Activated CD4-positive, CD25-positive, alpha-beta regulatory T cell treated with anti-CD3 and anti-CD28 coated beads, Interleukin-2, amount 50 U/mL, for 16 hours (primary cell): ENCODE data around the gene MRPS12.
A peak's percentile ranks its signal among the peaks of the same experiment; 100 is the strongest.
"Not testable (repeated sequence)": the region's sequence is repeated elsewhere in the genome, so short reads cannot be mapped to it uniquely, and the experiment has no call there.

Source experiments
- DNase-seq: peaks from one replicate; pipeline ENCODE4 v3.0.0-alpha.2; 2020; ENCODE audit warnings: low read depth, low spot score

Gene MRPS12

GRCh38 chr19:38939957-38940356, 9.2 kb downstream of the MRPS12 start:
- DNase-seq: no peak

- not testable (repeated sequence) for DNase-seq
These were observed 10.7 kb downstream of the MRPS12 start for GRCh38 chr19:38941466-38941865.

- DNase-seq: no peak
These were observed 11.2 kb downstream of the MRPS12 start for GRCh38 chr19:38941979-38942378.

- DNase-seq: no peak
These were observed 11.9 kb downstream of the MRPS12 start for GRCh38 chr19:38942471-38943181.

- no peak for DNase-seq
These were observed 14.3 kb downstream of the MRPS12 start for GRCh38 chr19:38944981-38945506.

GRCh38 chr19:38945562-38946228, 15.0 kb downstream of the MRPS12 start:
- no peak for DNase-seq

- no peak for DNase-seq
These were observed 15.7 kb downstream of the MRPS12 start for GRCh38 chr19:38946229-38947010.

GRCh38 chr19:38949580-38950367, 19.0 kb downstream of the MRPS12 start:
- DNase-seq: peak; percentile 49

- DNase-seq: no peak
These were observed 20.4 kb downstream of the MRPS12 start for GRCh38 chr19:38951187-38951586.

- no peak for DNase-seq
These were observed 21.8 kb downstream of the MRPS12 start for GRCh38 chr19:38952395-38953165.

GRCh38 chr19:38953677-38954076, 22.9 kb downstream of the MRPS12 start:
- no peak for DNase-seq

- DNase-seq: no peak
These were observed 25.5 kb downstream of the MRPS12 start for GRCh38 chr19:38956264-38956663.

- no peak for DNase-seq
These were observed 27.6 kb downstream of the MRPS12 start for GRCh38 chr19:38958301-38958700.

GRCh38 chr19:38959618-38960017, 28.9 kb downstream of the MRPS12 start:
- no peak for DNase-seq

GRCh38 chr19:38964738-38965137, 34.0 kb downstream of the MRPS12 start:
- no peak for DNase-seq

GRCh38 chr19:38966149-38966548, 35.4 kb downstream of the MRPS12 start:
- DNase-seq: not testable (repeated sequence)

GRCh38 chr19:38970664-38971532, 40.2 kb downstream of the MRPS12 start:
- no peak for DNase-seq

- DNase-seq: no peak
These were observed 40.9 kb downstream of the MRPS12 start for GRCh38 chr19:38971672-38972071.

GRCh38 chr19:38974624-38975213, 44.0 kb downstream of the MRPS12 start:
- no peak for DNase-seq
